ENCODE measurements around the gene GAK. TPM values are rescaled to one million over a fixed set of nuclear protein-coding genes. Genes with fewer than 3 reads are reported as not detected.

The GAK gene
- total and polyA plus RNA-seq, 4 donors, result 27.4 to 69.7 (median 47.0) TPM

GRCh38 chr4:930827-931193, 1.3 kb downstream of the GAK start:
- Histone ChIP-seq H3K9ac (ENCODE audit: low read depth in 1 of 2, low read length in 2 of 2) (peak overlapping the region; percentile 47 to 82), H3K4me3 (ENCODE audit: low read depth in 1 of 3, low read length in 3 of 3) (peak overlapping the region; percentile 84 to 95 (median 92)), H3K27me3 (ENCODE audit: control insufficient read depth in 4 of 4, insufficient read depth in 4 of 4, low read length in 3 of 4) (no peaks in the 10 kb centered on the region), H3K4me1 (ENCODE audit: control insufficient read depth in 4 of 4, insufficient read depth in 4 of 4, low read length in 3 of 4) (peaks cover 5 to 37% (median 33%) of the 10 kb centered on the region in 4 donors), H3K27ac (ENCODE audit: low read depth in 1 of 2, low read length in 2 of 2) (peak overlapping the region in 1 of 2 donors; percentile 89), H3K9me3 (ENCODE audit: control insufficient read depth in 4 of 4, low read length in 3 of 4) (no peaks in the 10 kb centered on the region), H3K36me3 (ENCODE audit: control insufficient read depth in 4 of 4, insufficient read depth in 3 of 4, low read depth in 1 of 4, low read length in 3 of 4) (no peaks in the 10 kb centered on the region)
- DNase-seq (ENCODE audit: low spot score), result no peak
- 66% methylated on average over 7 of the region's 7 CpGs for WGBS
- TF ChIP-seq REST (IDR thresholded peaks at IDR 0.05), result no peak
- no peak for TF ChIP-seq ATF3 (IDR thresholded peaks at IDR 0.05)
- TF ChIP-seq HNF4A (conservative IDR thresholded peaks at IDR 0.05), result no peak
- no peak for TF ChIP-seq ZBTB33 (IDR thresholded peaks at IDR 0.05)
- no peak for TF ChIP-seq CTCF (IDR thresholded peaks at IDR 0.05; ENCODE audit: low read depth, low read length, missing input control)
- TF ChIP-seq YY1 (IDR thresholded peaks at IDR 0.05), result no peak
- TF ChIP-seq FOXA1 (IDR thresholded peaks at IDR 0.05), result no peak
- no peak for TF ChIP-seq FOXA2 (IDR thresholded peaks at IDR 0.05)
- no peak for TF ChIP-seq NR2F2 (IDR thresholded peaks at IDR 0.05)
- TF ChIP-seq HNF4G (IDR thresholded peaks at IDR 0.05), result no peak
- no peak for TF ChIP-seq RXRA (IDR thresholded peaks at IDR 0.05)
- TF ChIP-seq SP1 (IDR thresholded peaks at IDR 0.05), result no peak
- TF ChIP-seq TAF1 (conservative IDR thresholded peaks at IDR 0.05), result no peak

GRCh38 chr4:930028-930551, 2.0 kb downstream of the GAK start:
- Histone ChIP-seq H3K9me3 (ENCODE audit: control insufficient read depth in 4 of 4, low read length in 3 of 4) (no peaks in the 10 kb centered on the region), H3K27me3 (ENCODE audit: control insufficient read depth in 4 of 4, insufficient read depth in 4 of 4, low read length in 3 of 4) (no peaks in the 10 kb centered on the region), H3K4me1 (ENCODE audit: control insufficient read depth in 4 of 4, insufficient read depth in 4 of 4, low read length in 3 of 4) (peaks cover 5 to 37% (median 33%) of the 10 kb centered on the region in 4 donors), H3K27ac (ENCODE audit: low read depth in 1 of 2, low read length in 2 of 2) (no peak overlapping the region), H3K36me3 (ENCODE audit: control insufficient read depth in 4 of 4, insufficient read depth in 3 of 4, low read depth in 1 of 4, low read length in 3 of 4) (no peaks in the 10 kb centered on the region), H3K9ac (ENCODE audit: low read depth in 1 of 2, low read length in 2 of 2) (no peak overlapping the region), H3K4me3 (ENCODE audit: low read depth in 1 of 3, low read length in 3 of 3) (no peak overlapping the region)
- no peak for DNase-seq (ENCODE audit: low spot score)
- no peak for TF ChIP-seq TAF1 (conservative IDR thresholded peaks at IDR 0.05)
- no peak for TF ChIP-seq RAD21 (IDR thresholded peaks at IDR 0.05)
- peak; percentile 56 for TF ChIP-seq FOXA2 (IDR thresholded peaks at IDR 0.05)
- WGBS, result 39% methylated on average over 3 of the region's 3 CpGs
